RWPE2 (cell line): ENCODE measurements around the gene ZFAND3.

ENCODE experiments used
- ATAC-seq: fragments of 200-7000 bp; cut with Tn5 transposase; 3 replicates; pipeline ENCODE4 v1.9.1; 2021; ENCODE audit warnings: low read depth
- DNase-seq: peaks from one replicate; pipeline ENCODE4 v3.0.0-alpha.2; 2020; ENCODE audit warnings: low spot score
- H3K27ac ChIP-seq: fragments of 450-650 bp; 2 replicates; pipeline ENCODE4 v1.5.1; 2017; ENCODE audit warnings: mild to moderate bottlenecking; ENCODE audit not compliant: poor library complexity, severe bottlenecking
- H3K27me3 ChIP-seq: fragments of 250-450 bp; sonication (Bioruptor Pico); 2 replicates; pipeline ENCODE4 v1.5.1; 2021; ENCODE audit warnings: mild to moderate bottlenecking, moderate library complexity; ENCODE audit not compliant: insufficient read depth, poor library complexity, severe bottlenecking
- H3K36me3 ChIP-seq: fragments of 250-450 bp; sonication (Bioruptor Pico); 2 replicates; pipeline ENCODE4 v1.5.1; 2020; ENCODE audit warnings: low read depth, mild to moderate bottlenecking, moderate library complexity
- H3K4me1 ChIP-seq: fragments of 250-450 bp; sonication (Bioruptor Pico); 2 replicates; pipeline ENCODE4 v1.5.1; 2021; ENCODE audit warnings: mild to moderate bottlenecking, moderate library complexity; ENCODE audit not compliant: insufficient read depth, poor library complexity, severe bottlenecking
- H3K4me3 ChIP-seq: fragments of 250-450 bp; sonication (Bioruptor Pico); 2 replicates; pipeline ENCODE4 v1.5.1; 2021; ENCODE audit warnings: mild to moderate bottlenecking, moderate library complexity; ENCODE audit not compliant: severe bottlenecking
- H3K9me3 ChIP-seq: fragments of 250-450 bp; sonication (Bioruptor Pico); 2 replicates; pipeline ENCODE4 v1.5.1; 2021; ENCODE audit warnings: mild to moderate bottlenecking, moderate library complexity; ENCODE audit not compliant: severe bottlenecking
- CTCF ChIP-seq: fragments of 450-650 bp; IDR thresholded peaks from one replicate; pipeline ENCODE4 v1.5.1; 2017; ENCODE audit warnings: mild to moderate bottlenecking, moderate library complexity; ENCODE audit not compliant: poor library complexity, severe bottlenecking

ZFAND3 gene

GRCh38 chr6:38166411-38167240 lies 347.1 kb downstream of the ZFAND3 start:
- DNase-seq (no peak), ATAC-seq (no peak)
- Histone ChIP-seq H3K27ac (no peak overlapping the region), H3K9me3 (no peaks in the 10 kb centered on the region), H3K4me1 (no peaks in the 10 kb centered on the region), H3K27me3 (no peaks in the 10 kb centered on the region), H3K4me3 (no peak overlapping the region), H3K36me3 (no peaks in the 10 kb centered on the region)
- no peak for TF ChIP-seq CTCF

- Histone ChIP-seq H3K27me3 (no peaks in the 10 kb centered on the region), H3K27ac (no peak overlapping the region), H3K9me3 (no peaks in the 10 kb centered on the region), H3K4me1 (no peaks in the 10 kb centered on the region), H3K4me3 (no peak overlapping the region), H3K36me3 (no peaks in the 10 kb centered on the region)
- TF ChIP-seq CTCF: no peak
- DNase-seq: no peak
- ATAC-seq: no peak
Measured at GRCh38 chr6:38167598-38167997, 348.1 kb downstream of the ZFAND3 start.

GRCh38 chr6:38168126-38168525 lies 348.6 kb downstream of the ZFAND3 start:
- Histone ChIP-seq H3K36me3 (no peaks in the 10 kb centered on the region), H3K27me3 (no peaks in the 10 kb centered on the region), H3K27ac (no peak overlapping the region), H3K4me1 (no peaks in the 10 kb centered on the region), H3K9me3 (no peaks in the 10 kb centered on the region), H3K4me3 (no peak overlapping the region)
- ATAC-seq (no peak), DNase-seq (no peak)
- no peak for TF ChIP-seq CTCF

- TF ChIP-seq CTCF: no peak
- Histone ChIP-seq H3K27me3 (no peaks in the 10 kb centered on the region), H3K4me3 (no peak overlapping the region), H3K9me3 (no peaks in the 10 kb centered on the region), H3K36me3 (no peaks in the 10 kb centered on the region), H3K4me1 (no peaks in the 10 kb centered on the region), H3K27ac (no peak overlapping the region)
- no peak for DNase-seq
- no peak for ATAC-seq
Measured at GRCh38 chr6:38168699-38169098, 349.2 kb downstream of the ZFAND3 start.
